Hepatocyte (in vitro differentiated cells): Measurements from ENCODE around the gene IDUA.

ENCODE experiments used
- CTCF ChIP-seq: fragments of 200-600 bp; sonication (generic); IDR thresholded peaks from 2 replicates; pipeline ENCODE4 v1.5.1; 2016; ENCODE audit warnings: antibody characterized with exemption, mild to moderate bottlenecking; ENCODE audit not compliant: poor library complexity
- EZH2 ChIP-seq: fragments of 200-600 bp; sonication (generic); IDR thresholded peaks from 2 replicates; pipeline ENCODE4 v1.6.1; 2016; ENCODE audit warnings: antibody characterized with exemption, mild to moderate bottlenecking, borderline replicate concordance
- EZH2phosphoT487 ChIP-seq: fragments of 200-600 bp; sonication (generic); IDR thresholded peaks from one replicate; pipeline ENCODE4 v1.6.1; 2018; ENCODE audit warnings: antibody characterized with exemption, mild to moderate bottlenecking, low read depth, moderate library complexity; ENCODE audit not compliant: unreplicated experiment, severe bottlenecking

DNA sequence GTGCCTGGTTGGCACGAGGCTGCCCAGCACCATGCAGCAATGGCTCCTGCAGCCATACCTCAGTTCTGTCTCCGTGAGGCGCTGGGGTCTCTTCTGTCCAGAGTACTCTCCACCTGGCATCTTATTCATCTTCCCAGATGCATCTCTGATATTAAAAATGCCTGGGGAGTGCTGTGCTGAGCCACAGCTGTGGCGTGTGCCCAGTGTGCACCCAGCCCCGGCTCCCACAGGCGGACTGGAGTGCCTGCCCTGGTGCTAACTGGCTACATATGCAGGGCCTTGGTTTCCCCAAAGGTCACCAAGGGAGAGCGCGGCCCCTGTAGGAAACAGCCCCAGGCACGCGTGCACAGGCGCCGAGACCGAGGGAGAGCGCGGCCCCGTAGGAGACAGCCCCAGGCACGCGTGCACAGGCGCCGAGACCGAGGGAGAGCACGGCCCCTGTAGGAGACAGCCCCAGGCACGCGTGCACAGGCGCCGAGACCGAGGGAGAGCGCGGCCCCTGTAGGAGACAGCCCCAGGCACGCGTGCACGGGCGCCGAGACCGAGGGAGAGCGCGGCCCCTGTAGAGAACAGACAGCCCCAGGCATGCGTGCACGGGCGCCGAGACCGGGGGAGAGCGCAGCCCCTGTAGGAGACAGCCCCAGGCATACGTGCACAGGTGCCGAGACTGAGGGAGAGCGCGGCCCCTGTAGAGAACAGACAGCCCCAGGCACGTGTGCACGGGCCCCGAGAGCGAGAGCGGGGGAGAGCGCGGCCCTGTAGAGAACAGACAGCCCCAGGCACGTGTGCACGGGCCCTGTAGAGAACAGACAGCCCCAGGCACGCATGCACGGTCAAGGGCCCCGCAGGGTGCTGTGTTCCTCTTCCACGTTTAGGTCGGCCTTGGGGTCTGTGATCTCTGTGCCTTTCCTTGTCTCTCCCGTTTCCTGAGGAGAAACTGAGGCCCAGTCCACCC, 40.0 kb upstream of the IDUA start:
- TF ChIP-seq CTCF (no peak), EZH2phosphoT487 (no peak), EZH2 (no peak)
